ENCODE data around the gene CRELD2.

CRELD2 gene

DNA sequence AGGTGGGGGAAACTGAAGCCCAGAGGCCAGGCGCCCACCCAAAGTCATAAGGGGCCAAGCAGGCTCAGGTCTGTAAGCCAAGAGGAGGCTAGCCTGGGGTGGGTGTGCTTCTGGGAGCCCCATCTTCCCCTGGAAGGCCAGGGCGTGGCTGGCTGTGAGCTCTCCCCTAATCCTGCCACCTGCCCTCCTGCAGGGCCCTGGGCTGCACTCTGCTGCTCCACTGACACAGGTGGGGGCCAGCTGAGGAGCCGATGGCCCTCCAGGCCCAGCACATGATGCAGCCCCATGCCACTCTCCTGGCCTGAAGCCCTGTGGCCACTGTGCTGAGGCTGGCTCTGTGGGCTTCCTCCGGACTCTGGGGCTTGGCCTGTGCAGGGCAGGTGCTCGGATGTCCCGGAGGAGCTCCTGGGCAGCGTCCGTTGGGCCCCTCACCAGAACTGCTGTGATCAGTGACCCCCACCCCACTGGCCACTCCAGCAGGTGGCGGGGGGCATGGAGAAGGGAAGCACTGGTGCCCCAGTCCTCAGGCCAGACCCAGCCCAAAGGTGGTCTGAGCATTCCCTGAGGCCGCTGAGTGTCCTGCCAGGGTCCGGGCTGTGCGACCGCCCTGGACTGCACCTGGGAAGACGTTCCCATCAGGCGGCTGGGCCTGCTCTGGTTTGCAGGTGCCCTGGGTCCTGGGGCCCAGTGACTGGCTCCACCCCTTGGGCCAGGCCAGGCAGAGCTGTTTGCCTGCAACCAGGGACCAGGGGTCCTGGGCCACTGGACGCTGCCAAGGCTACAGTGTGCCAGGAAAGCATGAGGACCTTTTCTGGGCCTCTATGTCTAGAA is 50.6 kb downstream of the CRELD2 start:
- no peak for DNase-seq (ENCODE audit: low spot score)

DNA sequence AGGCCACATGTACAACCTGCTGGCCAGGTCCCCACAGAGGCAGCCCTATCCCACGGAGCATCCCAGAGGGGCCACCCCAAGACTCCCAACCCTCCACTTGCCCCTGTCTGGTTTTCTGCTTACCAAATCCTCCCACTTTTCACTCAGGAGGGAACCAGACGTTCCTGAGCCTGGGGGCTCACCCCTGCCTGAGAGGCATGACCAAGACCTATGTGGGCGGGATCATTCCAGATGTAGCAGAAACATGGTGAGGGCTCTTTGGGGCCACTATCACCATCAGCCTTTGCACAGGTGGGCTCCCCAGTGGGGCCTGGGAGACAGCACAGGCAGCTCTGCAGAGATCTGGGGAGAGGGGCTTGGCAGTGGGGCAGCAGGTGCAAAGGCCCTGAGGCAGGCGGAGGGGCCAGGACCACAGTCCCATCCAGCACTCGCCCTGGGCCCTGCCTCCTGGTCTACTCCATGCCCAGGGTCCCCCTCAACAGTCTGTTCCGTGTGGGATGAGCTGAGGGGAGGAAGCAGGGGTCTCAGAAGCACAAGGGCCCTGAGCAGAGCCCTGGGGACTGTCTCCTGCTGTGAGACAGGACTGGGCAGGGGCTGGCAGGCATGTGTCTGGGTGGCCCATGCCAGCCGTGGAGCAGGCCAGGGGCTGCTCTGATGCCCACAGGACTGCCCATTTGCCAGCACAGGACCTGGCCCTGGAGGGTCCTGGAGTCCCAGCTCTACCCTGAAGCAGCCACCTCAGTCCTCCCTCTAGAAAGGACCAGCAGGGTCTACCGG is 51.5 kb downstream of the CRELD2 start:
- no peak for DNase-seq (ENCODE audit: low spot score)

DNA sequence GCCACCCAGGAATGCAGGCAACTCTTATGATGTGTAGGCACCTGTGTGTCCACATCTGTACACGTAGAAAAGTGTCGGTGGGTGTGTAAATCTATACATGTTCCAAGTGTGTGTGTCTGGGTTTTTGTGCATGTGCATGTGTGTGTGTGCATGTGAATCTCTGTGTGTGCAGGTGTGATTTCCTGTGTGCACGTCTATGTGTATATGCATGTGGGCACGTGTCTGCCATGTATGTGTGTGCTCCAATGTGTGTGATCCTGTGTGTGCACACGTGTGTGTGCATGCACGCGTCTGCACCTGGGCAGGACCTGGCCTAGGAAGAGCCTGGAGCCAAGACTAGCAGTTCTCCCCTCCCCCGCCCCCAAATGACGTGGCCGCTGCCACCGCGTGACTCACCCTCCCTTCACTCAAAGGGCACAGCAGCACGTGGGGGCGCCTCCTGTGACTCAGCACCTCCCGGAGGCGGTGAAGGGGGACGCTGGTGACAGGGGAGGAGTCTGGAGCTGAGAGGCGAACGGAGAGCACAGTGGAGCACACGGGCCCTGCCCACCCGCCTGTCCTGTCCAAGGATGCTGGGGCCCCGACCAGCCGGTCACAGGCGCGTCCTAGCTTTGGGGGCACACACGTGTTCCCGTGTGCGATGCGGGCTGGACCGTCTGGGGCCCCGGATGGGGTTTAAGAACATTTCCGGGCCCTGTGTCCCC is 52.2 kb downstream of the CRELD2 start:
- DNase-seq (ENCODE audit: low spot score) = peak; percentile 95

DNA sequence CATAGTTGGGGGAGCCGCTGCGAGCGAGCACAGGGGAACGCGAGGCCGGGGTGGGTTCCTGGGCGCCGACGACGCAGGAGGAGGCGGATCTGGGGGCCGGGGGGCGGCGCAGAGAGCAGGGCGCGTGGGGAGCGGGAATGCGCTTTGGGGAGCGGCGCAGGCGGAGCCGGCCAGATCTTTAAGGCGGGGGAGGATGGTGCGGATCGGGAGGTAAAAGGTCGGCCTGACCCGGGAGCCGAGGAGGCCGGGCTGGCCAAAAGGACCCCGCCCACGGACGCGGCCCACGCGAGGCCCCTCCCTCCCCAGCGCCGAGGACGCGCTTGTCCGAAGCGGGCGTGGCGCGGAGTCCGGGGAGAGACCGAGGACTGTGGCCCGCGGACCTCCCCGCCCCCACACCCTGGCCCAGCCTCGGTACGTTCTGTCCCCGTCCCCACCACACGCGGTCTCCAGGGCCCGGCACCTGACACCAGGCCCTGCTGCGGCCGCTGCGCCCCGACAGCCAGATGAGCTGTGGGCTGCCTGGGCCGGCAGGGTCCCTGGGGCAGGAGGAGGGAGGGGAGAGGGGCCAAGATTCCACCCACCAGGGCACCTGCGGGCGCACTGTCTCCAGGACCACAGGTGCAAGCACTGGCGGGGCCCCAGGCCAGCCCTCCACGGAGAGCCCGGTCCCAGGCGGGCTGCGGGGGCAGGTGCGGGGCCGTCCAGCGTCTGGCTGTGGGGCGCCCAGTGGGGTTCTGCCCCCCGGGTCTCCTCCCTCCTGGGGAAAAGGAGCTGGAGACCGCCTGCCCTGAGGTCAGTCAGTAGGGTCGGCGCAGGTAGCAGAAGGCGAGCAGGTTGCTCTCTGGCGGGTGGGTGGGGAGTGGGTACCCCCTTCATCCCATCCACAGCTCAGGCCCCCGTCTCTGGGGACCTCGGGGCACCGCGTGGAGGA is 53.1 kb downstream of the CRELD2 start:
- DNase-seq (ENCODE audit: low spot score) = peak; percentile 86

DNA sequence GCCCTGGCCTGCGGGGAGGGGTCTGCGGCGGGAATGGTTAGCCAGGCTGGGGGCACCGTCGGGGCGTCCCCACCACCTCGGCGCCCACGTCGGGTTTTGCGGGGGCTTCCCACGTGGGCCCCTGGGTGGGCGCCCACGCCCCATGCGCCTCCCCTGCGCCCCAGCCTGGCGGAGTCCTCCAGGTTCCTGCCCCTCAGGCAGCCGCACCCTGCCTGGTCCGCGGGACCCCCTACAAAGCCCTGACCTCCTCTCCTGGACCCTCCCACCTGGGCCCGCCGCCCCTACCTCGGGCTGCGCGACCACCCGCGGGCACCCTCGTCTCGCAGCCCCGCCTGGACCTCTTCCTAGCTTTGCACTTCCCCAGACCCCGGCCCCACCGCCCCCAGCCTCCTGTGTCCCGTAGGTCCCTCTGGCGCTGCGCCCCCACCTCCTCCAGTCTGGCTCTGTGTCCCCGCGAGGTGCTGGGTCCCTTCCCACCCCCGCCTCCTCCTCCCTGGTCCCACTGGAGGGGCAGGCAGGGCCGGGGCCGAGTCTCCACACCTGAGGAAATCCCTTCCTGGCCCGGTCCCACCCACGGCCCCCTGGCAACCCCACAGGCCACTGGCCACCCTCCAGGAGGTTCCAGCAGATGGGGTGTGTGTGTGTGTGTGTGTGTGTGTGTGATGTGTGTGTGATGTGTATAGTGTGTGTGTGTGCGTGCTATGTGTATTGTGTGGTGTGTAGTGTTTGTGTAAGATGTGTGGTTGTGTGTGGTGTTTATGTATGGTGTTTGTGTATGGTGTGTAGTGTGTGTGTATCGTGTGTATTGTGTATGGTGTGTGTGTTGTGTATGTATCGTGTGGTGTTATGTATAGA is 54.0 kb downstream of the CRELD2 start:
- no peak for DNase-seq (ENCODE audit: low spot score)

DNA sequence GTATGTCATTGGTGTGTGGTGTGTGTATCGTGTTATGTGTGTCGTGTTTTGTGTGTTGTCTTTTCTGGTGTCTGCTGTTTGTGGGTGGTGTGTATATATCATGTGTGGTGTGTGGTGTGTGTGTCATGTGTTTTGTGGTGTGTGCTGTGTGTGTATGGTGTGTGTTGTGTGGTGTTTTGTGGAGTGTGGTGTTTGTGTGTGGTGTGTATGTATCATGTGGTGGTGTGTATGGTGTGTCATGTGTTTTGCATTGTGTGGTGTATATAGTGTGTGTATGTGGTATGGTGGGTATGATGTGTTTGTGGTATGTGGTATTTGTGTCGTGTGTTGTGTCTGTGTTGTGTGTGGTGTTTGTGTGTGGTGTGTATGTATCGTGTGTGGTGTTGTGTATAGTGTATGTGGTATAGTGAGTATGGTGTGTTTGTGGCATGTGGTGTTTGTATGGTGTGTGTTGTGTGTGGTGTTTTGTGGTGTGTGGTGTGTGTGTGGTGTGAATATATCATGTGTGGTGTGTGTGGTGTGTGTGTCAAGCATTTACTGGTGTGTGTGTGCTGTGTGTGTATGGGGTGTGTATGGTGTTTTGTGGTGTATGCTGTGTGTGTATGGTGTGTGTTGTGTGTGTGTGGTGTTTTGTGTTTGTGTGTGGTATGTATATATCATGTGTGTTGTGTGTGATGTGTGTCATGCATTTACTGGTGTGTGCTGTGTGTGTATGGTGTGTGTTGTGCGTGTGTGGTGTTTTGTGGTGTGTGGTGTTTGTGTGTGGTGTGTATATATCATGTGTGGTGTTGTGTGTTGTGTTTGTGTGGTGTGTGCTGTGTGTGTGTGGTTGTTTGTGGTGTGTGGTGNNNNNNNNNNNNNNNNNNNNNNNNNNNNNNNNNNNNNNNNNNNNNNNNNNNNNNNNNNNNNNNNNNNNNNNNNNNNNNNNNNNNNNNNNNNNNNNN is 54.9 kb downstream of the CRELD2 start:
- DNase-seq (ENCODE audit: low spot score) = no peak

DNA sequence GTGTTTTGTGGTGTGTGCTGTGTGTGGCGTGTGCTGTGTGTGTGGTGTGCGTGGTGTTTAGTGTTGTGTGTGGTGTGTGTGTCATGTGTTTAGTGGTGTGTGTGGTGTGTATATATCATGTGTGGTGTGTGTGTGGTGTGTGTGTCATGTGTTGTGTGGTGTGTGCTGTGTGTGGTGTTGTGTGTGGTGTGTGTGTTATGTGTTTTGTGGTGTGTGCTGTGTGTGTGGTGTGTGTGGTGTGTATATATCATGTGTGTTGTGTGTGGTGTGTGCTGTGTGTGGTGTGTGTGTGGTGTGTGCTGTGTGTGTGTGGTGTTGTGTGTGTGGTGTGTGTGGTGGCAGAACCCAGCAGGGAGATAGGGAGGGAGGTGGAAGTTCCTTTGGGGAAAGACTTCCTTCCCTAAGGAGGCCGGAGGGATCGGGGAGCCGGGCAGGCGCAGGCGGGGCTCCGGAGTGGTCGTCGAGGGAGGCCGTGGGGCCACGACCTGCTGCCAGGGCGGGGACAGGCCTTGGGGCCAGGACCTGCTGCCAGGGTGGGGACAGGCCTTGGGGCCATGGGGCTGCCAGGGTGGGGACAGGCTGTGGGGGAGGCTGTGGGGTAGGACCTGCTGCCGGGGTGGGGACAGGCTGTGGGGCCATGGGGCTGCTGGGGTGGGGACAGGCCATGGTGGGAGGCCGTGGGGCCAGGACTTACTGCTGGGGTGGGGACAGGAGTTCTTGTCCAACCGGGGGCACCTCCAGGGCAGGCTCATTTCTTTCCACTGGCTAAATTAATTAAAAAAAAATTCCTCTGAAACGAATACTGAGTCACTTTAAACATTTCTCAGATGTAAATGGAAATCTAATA is 57.3 kb downstream of the CRELD2 start:
- DNase-seq (ENCODE audit: low spot score) = no peak

DNA sequence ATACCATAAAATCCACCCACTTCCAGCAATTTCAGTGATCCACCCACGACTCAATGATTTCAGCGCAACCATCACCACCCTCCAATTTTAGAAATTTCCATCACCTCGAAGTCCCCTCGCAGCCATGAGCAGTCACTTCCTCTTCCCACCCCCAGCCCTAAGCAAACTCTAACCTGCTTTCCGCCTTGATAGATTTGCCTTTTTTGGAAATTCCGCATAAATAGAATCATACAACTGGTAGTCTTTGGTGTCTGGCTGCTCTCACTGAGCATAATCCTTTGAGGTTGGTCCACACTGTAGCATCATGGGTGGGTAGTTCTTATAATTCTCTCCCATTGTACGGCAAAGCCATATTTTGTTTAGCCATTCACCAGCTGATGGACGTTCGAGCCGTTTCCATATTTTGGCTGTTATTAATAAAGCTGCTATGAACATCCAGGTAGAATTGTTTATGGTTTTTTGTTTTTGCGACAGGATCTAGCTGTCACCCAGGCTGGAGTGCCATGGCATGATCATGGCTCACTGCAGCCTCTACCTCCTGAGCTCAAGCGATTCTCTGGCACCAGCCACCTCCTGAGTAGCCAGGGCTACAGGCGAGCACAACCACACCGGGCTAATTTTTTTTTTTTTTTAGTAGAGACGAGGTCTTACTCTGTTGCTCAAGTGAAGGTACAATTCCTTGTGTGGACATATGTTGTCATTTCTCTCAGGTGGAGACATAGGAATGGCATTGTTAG is 58.2 kb downstream of the CRELD2 start:
- no peak for DNase-seq (ENCODE audit: low spot score)

Data from GM03348 (cell line).